ENCODE results near the gene MSX1.

Gene MSX1

DNA sequence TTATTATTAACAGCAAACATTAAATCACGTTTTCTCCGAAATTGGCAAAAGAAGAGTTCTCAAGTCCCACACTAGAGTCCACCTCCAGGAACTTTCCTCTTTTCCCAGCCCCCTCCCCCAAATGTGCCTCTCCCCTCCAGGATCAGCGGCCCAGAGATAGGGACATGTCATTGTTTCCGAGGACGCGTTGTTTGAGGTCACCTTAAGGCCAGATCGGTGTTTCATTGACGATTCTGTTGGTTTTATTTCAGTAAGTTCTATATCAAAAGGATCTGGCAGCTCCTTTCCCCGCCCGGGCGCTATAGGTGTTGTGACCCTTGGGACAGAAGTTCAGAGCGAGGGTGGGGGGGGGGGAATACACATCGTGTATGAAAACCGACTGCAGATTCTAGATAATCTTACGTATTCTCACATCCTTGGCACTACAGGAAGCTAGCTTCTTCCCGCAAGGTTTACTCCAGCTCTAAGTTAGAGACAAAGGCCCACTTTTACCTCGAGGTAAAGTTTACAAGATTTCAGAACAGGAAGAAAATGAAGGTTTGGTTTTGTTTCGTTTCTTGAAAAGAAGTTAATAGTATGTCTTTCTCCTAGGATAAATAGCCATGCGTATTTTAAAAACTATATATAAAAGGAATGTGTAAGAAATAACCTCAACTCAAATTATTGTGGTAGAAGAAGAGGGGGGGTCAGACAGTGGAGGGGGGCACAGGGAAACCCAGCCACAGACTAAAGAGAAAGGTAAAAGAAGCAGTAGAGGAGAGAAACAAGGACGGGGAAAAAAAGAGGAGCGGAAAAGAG, 739 bp upstream of the MSX1 start:
- no peak for DNase-seq

DNA sequence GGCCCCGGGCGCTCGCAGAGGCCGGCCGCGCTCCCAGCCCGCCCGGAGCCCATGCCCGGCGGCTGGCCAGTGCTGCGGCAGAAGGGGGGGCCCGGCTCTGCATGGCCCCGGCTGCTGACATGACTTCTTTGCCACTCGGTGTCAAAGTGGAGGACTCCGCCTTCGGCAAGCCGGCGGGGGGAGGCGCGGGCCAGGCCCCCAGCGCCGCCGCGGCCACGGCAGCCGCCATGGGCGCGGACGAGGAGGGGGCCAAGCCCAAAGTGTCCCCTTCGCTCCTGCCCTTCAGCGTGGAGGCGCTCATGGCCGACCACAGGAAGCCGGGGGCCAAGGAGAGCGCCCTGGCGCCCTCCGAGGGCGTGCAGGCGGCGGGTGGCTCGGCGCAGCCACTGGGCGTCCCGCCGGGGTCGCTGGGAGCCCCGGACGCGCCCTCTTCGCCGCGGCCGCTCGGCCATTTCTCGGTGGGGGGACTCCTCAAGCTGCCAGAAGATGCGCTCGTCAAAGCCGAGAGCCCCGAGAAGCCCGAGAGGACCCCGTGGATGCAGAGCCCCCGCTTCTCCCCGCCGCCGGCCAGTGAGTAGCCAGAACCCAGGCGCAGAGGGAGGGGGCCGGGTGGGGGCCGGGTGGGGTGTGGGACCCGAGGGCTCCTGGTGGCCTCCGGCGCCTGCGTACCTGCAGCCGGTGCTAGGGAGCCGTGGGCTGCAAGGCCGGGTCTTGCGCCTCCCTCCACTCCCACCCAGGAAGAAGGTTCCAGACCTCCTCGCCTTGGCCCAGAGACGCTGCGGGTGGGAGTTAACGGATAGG, 534 bp downstream of the MSX1 start:
- no peak for DNase-seq

DNA sequence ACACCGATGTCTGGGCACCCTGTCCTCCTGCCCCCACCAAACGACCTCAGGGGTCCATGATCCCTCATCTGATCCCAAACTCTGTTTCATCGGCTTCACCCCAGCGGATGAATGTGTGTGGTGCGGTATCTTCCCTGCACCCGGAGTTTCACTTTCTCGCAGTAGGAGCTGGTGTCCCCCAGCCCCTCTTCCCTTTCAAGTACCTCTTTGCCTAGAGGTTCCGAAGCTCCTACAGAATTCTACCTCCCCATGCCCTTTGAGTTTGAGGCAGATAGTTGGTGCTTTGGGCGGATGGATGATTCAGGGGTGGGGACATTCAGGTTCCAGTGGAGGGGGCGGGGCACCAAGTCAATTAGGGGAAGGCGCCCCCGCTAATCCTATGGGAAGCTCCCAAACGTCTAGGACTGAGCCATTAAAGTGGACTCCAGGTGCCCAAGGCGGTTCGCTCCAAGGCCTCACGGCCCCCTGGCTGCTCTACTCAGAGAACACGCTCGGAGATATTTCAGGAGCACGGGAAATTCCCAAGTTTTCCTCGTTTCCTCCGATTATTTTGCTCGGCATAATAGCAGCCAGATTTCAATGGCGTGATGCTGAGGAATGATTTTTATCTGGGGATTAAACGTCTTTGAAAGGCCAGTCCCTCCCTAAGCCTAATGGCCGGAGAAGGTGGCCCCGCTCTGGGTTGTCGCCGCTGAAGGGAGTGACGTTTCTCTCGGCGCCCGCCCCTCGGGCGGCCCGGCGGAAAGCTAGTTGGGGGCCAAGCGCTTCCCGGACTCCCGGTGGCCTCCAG, 1.3 kb downstream of the MSX1 start:
- DNase-seq, result no peak

DNA sequence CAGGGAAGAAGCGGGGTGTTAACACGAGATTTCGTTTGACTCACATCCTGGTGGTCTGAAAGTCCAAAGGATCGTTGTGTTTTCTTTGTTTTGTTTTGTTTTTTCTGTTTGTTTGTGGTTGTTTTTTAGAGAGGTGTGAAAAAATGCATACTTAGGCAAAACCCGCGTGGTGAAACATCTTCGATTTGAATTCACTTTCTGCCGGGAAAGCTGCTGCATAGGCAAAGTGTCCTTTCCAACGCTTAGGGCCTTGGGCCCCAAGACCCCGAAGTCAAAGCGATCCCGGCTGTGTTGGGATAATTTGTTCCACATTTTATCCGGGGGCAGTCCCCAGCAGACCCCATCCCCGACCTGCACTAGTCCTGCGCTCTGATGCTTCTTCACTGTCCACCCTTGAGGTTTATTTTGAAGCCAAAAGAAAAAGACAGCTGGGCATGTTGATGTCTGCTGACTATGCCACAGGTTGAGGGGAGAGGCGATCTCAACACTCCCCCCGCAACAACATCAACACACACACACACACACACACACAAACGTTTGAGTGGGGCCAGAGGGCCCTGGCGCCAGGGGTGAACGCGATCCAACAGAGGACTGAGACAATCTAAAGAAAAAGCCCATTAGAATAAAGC, 2.0 kb downstream of the MSX1 start:
- no peak for DNase-seq

DNA sequence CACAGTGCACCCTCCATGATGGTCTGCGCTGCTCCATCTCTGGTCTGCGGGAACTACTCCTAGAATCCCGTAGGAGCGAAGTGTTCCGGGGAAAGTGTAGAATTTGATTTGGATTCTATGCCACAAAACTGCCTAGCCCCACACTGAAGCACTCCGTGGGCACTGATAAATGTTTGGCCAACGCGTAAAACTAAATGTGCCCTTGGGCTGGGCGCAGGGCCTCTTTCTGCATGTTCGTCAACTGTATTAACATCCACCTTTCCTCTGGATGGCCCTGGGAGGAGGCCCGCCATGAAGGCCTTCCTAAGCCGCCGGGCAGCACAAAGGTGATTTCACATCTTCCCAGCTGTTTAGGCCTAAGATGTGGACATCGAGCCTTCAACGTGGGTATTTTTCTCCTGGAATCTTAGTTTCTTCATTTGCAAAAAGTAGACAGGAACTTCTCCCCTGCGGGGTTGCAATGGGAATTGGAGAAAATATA, 2.6 kb downstream of the MSX1 start:
- no peak for DNase-seq

DNA sequence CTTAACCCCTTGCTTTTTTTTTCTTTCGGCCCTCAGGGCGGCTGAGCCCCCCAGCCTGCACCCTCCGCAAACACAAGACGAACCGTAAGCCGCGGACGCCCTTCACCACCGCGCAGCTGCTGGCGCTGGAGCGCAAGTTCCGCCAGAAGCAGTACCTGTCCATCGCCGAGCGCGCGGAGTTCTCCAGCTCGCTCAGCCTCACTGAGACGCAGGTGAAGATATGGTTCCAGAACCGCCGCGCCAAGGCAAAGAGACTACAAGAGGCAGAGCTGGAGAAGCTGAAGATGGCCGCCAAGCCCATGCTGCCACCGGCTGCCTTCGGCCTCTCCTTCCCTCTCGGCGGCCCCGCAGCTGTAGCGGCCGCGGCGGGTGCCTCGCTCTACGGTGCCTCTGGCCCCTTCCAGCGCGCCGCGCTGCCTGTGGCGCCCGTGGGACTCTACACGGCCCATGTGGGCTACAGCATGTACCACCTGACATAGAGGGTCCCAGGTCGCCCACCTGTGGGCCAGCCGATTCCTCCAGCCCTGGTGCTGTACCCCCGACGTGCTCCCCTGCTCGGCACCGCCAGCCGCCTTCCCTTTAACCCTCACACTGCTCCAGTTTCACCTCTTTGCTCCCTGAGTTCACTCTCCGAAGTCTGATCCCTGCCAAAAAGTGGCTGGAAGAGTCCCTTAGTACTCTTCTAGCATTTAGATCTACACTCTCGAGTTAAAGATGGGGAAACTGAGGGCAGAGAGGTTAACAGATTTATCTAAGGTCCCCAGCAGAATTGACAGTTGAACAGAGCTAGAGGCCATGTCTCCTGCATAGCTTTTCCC, 3.4 kb downstream of the MSX1 start:
- no peak for DNase-seq

DNA sequence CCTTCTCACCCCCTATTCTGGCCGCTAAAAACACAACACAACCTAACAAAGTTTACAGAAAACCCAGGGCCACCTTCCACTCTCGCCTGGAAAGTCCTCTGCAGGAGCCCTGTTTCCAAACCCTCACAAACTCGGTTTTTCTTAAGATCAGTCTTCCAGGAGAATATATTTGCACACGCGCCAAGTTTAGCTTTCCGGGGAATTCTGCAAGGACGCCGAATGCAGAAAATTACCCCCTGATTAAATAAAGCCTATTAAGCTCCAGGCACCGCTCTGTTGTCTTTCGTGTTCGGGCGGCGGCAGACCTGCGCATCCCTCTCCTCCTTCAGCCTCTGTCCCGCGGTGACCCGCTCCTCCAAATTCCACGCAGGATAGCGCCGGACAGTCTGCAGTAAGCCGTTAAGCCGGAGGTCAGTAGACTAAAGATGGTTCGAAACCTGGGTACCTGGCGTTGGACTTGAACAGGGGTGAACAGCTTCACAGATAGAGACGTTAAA, 5.0 kb downstream of the MSX1 start:
- no peak for DNase-seq

DNA sequence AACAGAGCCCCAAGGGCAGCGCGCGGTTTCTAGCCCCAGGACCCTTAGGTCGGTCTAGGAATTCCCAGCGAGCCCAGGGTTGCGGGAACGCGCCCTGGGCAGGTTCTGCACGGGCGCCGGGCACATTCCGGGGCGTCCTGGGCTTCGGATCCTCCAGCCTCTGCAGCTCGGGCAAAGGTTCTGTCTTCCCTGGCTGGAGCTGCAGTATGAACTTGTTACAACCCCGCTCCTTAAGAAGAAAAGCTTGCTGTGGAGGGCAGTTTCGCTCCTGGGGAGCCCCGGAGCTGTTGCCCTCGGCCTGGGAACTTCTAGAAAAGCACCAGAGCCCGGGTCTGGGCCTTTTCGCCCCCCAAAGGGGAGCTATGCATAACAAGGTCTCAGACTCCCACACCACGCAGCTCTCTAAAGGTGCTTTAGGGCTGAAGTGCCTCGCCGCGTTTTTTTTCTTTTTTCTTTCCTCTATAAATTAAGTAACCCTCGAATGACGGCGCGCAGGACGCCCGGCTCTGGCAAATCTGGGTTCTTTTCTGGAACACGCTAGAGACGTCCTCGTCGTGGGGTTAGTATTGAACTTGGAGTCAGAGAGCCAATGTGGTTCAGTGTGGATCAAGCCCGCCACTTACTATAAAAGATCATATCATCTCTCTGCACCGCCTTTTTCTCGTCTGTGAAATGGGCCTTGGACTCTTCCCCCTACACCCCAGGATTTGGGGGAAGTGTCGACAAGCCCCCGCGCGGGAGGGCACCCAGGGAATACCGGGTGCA, 5.7 kb downstream of the MSX1 start:
- no peak for DNase-seq

DNA sequence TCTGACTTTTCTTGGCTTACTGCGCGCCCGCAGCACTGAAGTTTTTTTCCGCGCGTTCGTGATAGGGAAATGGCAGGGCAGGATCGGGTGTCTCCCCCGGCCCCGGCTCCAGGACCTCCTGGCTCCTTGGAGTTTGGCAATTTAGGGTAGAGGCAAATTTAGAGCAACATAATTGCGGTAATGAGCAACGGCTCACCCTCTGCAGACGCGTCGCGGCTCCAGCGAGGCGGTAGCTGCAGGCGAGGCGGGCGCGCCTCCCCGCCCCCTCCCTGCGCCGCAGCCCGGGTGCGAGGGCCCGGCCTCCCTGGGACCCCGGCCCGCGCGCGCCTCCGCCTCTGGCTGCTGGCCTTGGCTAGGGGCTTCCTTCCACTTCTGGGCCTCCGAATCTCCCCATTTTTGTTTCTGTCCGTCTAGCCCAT, 6.2 kb downstream of the MSX1 start:
- no peak for DNase-seq

DNA sequence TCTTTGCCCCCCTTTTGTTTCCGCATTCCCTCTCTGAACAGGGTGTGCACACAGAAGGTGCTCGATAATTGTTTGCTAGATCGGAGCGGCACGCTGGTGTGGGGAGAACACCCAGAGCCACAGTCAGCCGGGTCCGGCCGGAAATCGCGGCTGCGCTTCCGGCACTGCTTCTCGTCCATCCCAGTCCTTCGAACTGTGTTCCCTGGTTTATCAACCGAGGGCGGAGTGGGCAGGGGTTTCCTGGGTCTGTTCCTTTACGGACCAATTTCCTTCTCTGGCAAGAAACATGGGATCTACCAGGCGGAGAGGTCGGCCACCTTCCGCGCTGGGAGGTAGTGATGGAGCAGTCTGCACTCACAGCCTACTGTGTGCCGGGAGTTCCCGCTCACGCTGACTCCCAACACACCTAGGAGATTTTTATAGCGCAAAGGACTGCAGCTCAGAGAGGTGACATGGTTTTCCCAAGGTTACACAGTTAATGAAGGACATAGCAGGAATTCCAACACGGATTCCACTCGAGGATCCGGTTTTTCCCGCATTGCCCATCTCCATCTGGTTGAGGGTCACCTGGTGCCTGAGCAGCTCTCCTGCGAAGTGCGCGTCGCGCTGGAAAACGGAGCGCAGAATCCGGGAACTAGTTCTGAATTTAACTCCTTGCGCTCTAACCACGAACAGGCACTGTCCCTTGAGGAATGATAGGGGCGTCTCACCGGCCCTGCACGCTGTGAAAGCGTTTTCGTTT, 6.8 kb downstream of the MSX1 start:
- DNase-seq, result no peak

DNA sequence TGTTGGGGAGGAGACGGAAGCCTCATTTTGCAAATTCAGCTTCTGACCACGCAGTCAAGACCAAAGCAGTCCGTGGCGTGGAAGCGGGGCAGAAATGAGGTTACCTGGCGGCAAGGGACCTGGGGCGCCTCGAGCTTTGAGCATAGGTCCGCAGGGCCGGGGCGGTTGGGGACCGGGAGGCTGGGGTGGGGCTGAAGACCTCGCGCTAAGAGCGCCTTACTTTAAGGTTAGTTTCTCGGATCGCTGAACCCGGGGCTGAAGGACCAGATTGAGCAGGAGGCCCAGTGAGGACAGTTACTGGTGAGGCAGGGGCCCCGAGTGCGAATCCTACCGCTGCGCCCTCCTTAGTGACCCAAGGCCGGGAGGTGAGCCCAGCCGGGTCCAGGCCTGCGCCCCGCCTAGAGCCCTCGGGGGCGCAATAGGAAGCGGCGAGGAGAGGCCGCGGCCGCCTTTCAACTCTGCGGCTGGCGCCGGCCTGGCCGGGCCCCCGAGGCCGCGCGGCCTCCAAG, 7.5 kb downstream of the MSX1 start:
- no peak for DNase-seq

DNA sequence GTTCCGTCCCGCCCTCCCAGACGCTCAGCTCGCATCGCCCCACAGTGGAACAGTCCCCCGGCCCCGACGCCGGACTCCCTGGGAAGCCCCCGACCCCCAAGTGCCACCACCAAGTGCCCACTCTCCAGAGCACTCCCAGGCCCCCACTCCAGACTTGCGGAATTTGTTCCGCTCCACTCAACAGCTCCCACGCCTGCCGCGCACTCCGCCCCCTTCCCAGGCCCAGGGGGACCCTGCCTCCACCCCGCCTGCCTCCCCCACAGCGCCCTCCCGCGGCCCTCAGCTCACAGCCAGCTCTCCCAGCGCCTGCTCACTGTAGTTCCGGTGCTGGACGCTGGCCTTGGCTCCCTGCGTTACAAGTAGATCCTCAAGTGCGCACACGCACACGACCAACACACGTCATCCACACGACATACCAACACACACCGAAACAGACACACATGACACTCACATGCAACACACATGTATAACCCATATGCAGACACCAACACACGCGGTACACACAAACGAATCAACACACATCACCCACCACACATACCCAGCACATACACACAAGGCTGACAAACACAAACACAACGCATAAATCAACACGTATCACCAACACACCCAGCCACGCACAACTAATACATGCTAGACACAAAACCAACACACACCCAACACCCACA, 8.0 kb downstream of the MSX1 start:
- no peak for DNase-seq

DNA sequence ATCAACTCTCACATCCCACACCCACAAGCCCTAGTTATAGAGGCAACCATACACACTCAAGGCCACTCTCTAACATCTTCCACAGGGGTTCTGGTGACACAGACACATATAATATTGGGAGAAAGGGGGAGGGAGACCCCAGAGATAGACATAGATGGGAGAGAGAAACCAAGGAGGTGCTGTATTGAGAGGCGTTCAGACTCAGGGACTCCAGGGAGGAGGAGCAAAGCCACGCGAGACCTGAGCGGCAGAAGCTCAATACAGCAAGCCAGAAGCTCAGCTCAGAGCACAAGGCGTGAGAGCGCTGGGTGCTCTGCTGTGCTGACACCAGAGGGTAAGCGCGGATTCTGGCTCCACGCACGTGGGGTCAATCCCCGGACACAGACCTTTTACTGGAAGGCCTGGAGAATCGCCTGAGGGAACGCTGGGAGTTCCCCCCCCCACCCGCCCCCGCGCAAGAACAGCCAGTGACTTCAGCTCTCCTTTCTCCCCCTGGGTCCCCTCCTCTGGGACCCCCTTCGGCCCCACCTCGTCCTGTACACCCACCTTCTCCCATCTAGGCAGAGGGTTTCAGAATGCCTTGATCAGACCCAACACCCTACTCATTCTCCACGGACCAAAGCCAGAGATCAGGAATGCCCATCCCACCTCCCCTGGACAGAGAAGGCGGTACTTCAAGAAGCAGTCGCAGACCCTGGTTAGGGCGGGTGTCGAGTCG, 8.7 kb downstream of the MSX1 start:
- DNase-seq, result no peak

DNA sequence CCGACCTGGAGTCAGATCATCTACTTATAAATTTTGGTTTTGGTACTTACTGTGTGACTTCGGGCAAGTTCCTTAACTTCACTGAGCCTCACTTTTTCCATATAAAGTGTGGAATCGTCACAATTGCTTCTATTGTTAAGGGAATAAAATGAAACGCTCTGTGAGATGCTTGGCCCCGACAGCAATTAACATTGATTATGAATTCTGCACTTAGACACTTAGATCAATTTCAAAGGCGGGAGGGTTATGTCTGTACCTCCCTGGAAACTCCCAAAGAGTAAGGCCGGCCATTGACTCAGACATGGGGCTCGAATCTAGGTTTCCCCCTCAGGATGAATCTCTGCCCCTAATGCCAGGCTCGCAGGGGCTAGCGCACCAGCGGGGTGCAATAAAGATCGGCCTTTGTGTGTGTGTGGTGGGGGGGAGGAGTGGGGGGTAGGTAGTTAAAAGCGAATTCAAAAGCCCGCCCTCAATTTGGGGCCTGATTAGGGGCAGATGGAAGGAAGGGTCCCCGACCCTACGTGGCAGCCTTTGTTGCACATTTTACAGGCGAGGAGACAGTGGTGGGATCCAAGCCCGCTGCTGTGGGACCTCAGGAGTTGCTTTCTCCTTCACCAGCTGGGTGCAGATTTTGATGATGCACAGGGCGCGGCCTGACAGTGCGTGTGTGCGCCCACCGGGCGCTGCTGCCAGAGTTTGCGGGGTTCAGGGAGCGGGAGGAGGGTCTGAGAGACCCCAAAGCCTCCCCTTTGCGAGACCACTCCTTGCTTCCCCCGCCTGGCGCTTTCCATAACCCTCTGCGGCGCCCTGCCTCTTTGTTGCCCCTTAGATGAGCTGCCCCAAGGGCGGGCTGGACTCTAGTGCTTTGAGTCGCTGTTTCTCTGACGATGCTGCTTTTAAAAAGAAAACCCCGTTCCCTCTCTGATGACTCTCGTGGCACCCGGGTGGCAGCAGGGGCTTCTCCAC, 9.6 kb downstream of the MSX1 start:
- no peak for DNase-seq

DNA sequence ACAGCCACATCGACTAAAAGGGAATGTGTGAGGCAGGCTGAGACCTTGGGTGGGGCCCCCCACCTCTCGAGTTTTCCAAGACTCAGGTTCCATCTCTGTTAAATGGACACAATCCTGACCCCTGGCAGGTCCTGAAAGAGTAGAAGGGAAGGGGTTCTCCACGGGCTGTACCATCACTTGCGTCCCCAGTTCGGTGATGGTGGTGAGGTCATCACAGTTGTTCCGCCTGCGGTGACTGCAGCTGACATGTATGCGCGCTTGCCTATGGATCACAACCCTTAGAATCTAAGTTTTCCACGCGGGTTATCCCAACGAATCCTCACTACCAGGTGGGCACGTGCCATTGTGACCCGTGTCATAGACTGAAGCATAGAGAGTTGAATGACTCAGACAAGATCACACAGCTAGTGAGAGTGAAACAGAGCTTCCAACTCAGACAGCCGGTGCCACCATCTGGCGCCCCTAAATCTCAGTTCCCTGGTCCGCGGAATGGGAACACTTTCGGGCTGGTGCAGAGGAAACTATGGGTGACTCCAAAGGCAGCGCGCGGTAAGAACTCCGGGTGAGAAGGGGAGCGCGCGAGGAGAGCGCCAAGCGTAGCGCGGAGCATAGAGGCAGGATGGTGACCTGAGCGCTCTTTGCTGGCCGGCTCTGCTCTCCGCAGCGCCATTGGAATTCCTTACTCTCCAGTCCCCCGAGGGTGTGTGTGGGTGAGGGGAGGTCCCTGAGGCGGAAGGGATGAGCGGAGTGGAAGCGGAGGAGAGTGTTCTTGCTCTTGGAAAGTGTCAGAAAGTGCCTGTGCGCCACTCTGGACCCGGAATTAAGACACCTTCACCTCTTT, 10.5 kb downstream of the MSX1 start:
- no peak for DNase-seq

DNA sequence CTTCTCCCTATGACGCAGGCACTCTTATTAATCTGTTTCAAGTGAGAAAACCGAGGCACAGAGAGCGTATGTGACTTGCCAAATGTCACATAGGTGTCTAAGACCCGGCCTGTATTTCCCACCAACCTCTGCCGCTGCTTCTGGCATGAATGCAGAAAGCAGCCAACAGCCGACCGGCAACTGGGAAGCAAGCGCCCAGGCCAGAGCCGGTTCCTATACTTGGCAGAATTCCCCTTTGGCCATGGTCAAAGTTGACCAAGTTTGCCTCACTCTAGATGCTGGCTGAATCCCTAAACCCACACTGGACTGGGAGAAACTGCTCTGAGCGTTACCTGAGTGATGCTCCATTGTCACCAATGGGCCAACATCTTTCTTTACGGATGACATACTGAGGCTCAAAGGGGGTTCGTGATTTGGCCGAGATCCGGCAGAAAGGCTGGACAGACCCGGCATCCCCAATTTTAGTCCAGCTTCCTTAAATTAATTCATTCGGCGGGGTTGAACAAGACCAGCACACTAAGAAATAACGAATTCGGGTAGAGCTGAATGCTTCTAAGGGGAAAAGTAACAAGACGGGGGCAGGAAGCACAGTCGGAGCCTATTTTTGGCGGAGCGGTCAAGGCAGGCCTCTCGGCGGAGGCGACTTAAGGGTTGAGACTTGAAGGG, 11.2 kb downstream of the MSX1 start:
- DNase-seq, result no peak

Data from SHP77 (cell line).